ENCODE results near the gene KCNQ1. TPM values are rescaled to one million over a fixed set of nuclear protein-coding genes. Genes with fewer than 3 reads are reported as not detected.
A peak's percentile ranks its signal among the peaks of the same experiment; 100 is the strongest.

KCNQ1 gene
- total and polyA plus RNA-seq, 2 of the 13 experiments (the other 11 are each of a cell fraction or from before 2014, with no cell fraction given), result 0.02 to 0.08 TPM

GRCh38 chr11:2561696-2562581, 117.1 kb downstream of the KCNQ1 start (continued):
- TF ChIP-seq MBNL3 (CRISPR knock-in tag; conservative IDR thresholded peaks at IDR 0.05) (no peak), ZNF775 (CRISPR knock-in tag; IDR thresholded peaks at IDR 0.05; ENCODE audit: borderline replicate concordance) (no peak), HMGXB3 (CRISPR knock-in tag; IDR thresholded peaks at IDR 0.05; ENCODE audit: borderline replicate concordance) (0 out of 2 replicates have a peak, but pooled peaks have one; percentile 31), E2F1 (CRISPR knock-in tag; IDR thresholded peaks at IDR 0.05) (no peak), ZBTB37 (CRISPR knock-in tag; IDR thresholded peaks at IDR 0.05) (no peak), FOXK2 (IDR thresholded peaks at IDR 0.05) (no peak), BRD4 (CRISPR knock-in tag; IDR thresholded peaks at IDR 0.05) (peak; percentile 80), ZNF350 (CRISPR knock-in tag; IDR thresholded peaks at IDR 0.05; ENCODE audit: borderline replicate concordance, low read depth) (peak; percentile 62; the same call in 1 of the 2 replicates), ZEB1 (IDR thresholded peaks at IDR 0.05; ENCODE audit: insufficient replicate concordance, low read depth) (no peak), PLSCR1 (CRISPR knock-in tag; IDR thresholded peaks at IDR 0.05; ENCODE audit: borderline replicate concordance) (no peak), SSRP1 (CRISPR knock-in tag; IDR thresholded peaks at IDR 0.05) (no peak), ZNF530 (CRISPR knock-in tag; IDR thresholded peaks at IDR 0.05; ENCODE audit: low read depth) (no peak), FLYWCH1 (CRISPR knock-in tag; IDR thresholded peaks at IDR 0.05) (no peak), ZBTB14 (CRISPR knock-in tag; IDR thresholded peaks at IDR 0.05) (no peak), HBP1 (CRISPR knock-in tag; IDR thresholded peaks at IDR 0.05; ENCODE audit: low read depth) (no peak), ZNF772 (CRISPR knock-in tag; IDR thresholded peaks at IDR 0.05) (0 out of 2 replicates have a peak, but pooled peaks have one; percentile 66), CHCHD3 (CRISPR knock-in tag; IDR thresholded peaks at IDR 0.05) (no peak)

Data from HepG2 (cell line).